OCI-LY1 (cell line): Measurements from ENCODE around the gene MPHOSPH6.

Source experiments
- EZH2 ChIP-seq: fragments of 200-600 bp; sonication (generic), shearing (Covaris generic); IDR thresholded peaks from 2 replicates; pipeline ENCODE4 v1.8.0; 2017; ENCODE audit warnings: borderline replicate concordance, mixed run types, mild to moderate bottlenecking, antibody characterized with exemption, low read length, moderate library complexity, mixed read lengths
- TF ChIP-seq, protein P1 (sequence below): fragments of 200-600 bp; sonication (generic), shearing (Covaris generic); IDR thresholded peaks from 2 replicates; pipeline ENCODE4 v1.5.1; 2017; ENCODE audit warnings: mild to moderate bottlenecking, antibody characterized with exemption, low read length, moderate library complexity, mixed read lengths

DNA sequence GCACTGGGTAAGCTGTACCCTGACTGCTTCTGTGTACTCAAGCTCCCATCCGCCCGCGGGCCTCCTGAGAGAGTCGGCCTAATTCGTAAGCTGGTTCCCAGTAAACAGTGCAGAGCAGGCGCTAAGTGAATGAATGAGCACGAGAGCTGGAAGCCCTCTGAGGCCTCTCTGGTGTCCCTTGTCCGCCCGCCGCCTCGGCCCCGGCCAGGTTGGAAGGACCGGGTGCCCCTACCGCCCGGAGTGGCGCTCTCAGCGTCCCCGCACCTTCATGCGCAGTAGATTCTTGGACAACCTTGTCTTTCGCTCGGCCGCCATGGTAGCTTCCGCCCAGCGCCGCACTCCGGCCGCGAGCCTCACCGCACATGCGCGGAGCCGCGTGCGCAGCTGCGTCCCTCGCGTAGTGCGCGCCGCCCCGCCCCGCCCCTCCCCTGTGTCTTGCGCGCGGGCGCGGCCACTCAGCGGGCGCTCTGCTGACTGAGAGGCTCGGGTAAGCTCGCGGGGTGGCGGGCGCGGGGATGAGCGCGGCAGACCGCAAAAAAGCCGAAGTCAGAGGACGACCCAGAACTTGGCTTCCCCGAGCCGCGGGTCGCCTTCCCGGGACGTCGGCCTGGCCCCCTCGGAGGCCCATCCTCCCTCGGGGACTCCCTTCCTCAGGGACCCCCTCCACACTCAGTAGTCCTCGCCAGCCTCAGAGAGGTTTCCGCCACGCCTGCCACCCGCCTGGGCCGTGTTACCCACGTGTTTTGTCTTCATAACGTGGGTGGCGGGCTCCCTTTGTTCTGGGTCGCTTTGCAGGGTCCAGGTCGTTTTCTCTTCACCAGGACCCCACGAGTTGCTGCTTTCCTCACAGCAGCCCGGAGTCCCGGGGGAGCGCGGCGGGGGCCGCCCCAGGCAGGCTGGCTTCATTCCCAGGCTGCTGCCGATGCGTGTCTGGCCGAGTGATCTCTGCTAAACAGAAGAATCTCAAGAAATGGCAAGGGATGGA, at the start of gene MPHOSPH6:
- TF ChIP-seq, protein P1, sequence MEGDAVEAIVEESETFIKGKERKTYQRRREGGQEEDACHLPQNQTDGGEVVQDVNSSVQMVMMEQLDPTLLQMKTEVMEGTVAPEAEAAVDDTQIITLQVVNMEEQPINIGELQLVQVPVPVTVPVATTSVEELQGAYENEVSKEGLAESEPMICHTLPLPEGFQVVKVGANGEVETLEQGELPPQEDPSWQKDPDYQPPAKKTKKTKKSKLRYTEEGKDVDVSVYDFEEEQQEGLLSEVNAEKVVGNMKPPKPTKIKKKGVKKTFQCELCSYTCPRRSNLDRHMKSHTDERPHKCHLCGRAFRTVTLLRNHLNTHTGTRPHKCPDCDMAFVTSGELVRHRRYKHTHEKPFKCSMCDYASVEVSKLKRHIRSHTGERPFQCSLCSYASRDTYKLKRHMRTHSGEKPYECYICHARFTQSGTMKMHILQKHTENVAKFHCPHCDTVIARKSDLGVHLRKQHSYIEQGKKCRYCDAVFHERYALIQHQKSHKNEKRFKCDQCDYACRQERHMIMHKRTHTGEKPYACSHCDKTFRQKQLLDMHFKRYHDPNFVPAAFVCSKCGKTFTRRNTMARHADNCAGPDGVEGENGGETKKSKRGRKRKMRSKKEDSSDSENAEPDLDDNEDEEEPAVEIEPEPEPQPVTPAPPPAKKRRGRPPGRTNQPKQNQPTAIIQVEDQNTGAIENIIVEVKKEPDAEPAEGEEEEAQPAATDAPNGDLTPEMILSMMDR, result no peak
- no peak for TF ChIP-seq EZH2
